ENCODE data around the gene ADAT3. TPM values are rescaled to one million over a fixed set of nuclear protein-coding genes. Genes with fewer than 3 reads are reported as not detected.
A peak's percentile ranks its signal among the peaks of the same experiment; 100 is the strongest.

Gene ADAT3
- total and polyA plus RNA-seq, 8 donors: 4.2 to 75.9 (median 6.3) TPM

DNA sequence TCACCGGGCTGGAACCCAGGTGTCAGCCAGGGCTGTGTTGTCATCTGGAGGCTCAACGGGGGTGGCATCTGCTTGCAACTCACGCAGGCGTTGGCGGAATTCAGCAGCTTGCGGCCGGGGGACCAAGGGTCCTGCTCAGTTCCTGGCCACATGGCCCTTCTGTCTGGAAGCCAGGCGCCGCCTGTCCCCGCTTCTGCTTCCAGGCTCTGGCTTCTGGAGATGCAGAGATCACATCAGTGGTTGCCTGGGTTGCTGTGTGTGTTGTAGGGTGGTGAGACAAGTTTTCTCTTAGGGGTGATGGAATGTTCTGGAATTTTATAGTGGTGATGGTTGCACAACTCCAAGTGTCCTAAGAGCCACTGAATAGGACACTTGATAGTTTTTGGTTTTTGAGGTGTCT, 5.0 kb downstream of the ADAT3 start:
- Histone ChIP-seq H3K4me1 (peaks cover 32 to 66% (median 61%) of the 10 kb centered on the region in 4 donors), H3K9me3 (no peaks in the 10 kb centered on the region), H3K36me3 (peaks cover 18 to 41% (median 34%) of the 10 kb centered on the region in 4 donors), H3K4me3 (no peak overlapping the region), H3K27me3 (no peaks in the 10 kb centered on the region), H3K27ac (peak overlapping the region in 1 of 5 donors; percentile 18)
- 92 to 100% (median 96%) methylated on average over 1 to 10 of the region's 10 CpGs for WGBS, 5 donors
- intact Hi-C loops (cut with DNase I; ENCODE audit: low total_unique reads): no loop called here
- DNase-seq: no peak
- TF ChIP-seq EP300 (IDR thresholded peaks at IDR 0.05) (no peak), POLR2AphosphoS5 (IDR thresholded peaks at IDR 0.05) (no peak), POLR2A (IDR thresholded peaks at IDR 0.05) (no peak)
- TF ChIP-seq, protein P1, sequence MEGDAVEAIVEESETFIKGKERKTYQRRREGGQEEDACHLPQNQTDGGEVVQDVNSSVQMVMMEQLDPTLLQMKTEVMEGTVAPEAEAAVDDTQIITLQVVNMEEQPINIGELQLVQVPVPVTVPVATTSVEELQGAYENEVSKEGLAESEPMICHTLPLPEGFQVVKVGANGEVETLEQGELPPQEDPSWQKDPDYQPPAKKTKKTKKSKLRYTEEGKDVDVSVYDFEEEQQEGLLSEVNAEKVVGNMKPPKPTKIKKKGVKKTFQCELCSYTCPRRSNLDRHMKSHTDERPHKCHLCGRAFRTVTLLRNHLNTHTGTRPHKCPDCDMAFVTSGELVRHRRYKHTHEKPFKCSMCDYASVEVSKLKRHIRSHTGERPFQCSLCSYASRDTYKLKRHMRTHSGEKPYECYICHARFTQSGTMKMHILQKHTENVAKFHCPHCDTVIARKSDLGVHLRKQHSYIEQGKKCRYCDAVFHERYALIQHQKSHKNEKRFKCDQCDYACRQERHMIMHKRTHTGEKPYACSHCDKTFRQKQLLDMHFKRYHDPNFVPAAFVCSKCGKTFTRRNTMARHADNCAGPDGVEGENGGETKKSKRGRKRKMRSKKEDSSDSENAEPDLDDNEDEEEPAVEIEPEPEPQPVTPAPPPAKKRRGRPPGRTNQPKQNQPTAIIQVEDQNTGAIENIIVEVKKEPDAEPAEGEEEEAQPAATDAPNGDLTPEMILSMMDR (IDR thresholded peaks at IDR 0.05): no peak

DNA sequence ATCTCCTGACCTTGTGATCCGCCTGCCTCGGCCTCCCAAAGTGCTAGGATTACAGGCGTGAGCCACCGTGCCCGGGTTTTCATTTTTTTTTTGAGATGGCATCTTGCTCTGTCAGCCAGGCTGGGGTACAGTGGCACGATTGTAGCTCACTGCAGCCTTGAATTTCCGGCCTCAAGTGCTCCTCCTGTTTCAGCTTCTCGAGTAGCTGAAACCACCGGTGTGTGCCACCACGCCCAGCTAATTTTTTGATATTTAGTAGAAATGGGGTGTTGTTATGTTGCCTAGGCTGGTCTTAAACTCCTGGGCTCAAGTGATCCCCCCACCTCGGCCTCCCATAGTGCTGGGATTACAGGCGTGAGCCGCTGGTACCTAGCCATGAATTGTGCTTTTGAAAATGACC, 5.9 kb downstream of the ADAT3 start:
- Histone ChIP-seq H3K36me3 (peaks cover 20 to 46% (median 36%) of the 10 kb centered on the region in 4 donors), H3K9me3 (no peaks in the 10 kb centered on the region), H3K4me3 (no peak overlapping the region), H3K27ac (no peak overlapping the region), H3K27me3 (no peaks in the 10 kb centered on the region), H3K4me1 (peaks cover 26 to 60% (median 55%) of the 10 kb centered on the region in 4 donors)
- no peak for DNase-seq
- intact Hi-C loops (cut with DNase I; ENCODE audit: low total_unique reads): no loop called here
- TF ChIP-seq EP300 (IDR thresholded peaks at IDR 0.05) (no peak), POLR2A (IDR thresholded peaks at IDR 0.05) (no peak), POLR2AphosphoS5 (IDR thresholded peaks at IDR 0.05) (no peak)
- TF ChIP-seq, protein P1 (IDR thresholded peaks at IDR 0.05): no peak
- 81 to 94% (median 92%) methylated on average over 13 of the region's 13 CpGs for WGBS, 5 donors

DNA sequence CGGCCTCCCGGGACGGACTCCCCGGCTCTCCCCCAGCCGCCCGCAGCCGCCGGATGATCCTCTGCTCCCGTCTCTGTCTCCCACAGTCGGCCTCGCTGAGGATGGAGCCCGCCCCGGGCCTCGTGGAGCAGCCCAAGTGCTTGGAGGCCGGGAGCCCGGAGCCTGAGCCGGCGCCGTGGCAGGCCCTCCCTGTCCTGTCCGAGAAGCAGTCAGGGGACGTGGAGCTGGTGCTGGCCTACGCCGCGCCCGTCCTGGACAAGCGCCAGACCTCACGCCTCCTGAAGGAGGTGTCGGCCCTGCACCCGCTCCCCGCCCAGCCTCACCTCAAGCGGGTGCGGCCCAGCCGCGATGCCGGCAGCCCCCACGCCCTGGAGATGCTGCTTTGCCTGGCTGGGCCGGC, 6.8 kb downstream of the ADAT3 start:
- H3K36me3 ChIP-seq: peaks cover 20 to 54% (median 38%) of the 10 kb centered on the region in 4 donors
- TF ChIP-seq, protein P1 (IDR thresholded peaks at IDR 0.05): no peak
- TF ChIP-seq EP300 (IDR thresholded peaks at IDR 0.05): no peak
- TF ChIP-seq POLR2AphosphoS5 (IDR thresholded peaks at IDR 0.05): peak in 2 of 3 donors; percentile 59 to 71
- TF ChIP-seq POLR2A (IDR thresholded peaks at IDR 0.05): no peak
- H3K9me3 ChIP-seq: no peaks in the 10 kb centered on the region
- H3K27ac ChIP-seq: peak overlapping the region in 4 of 5 donors; percentile 50 to 57 (median 52)
- no peak overlapping the region for H3K4me3 ChIP-seq
- peak; percentile 82 to 87 for DNase-seq
- intact Hi-C loops (cut with DNase I; ENCODE audit: low total_unique reads): no loop called here
- no peaks in the 10 kb centered on the region for H3K27me3 ChIP-seq
- WGBS, 5 donors: 29 to 84% (median 46%) methylated on average over 7 to 37 of the region's 37 CpGs
- H3K4me1 ChIP-seq: peaks cover 17 to 51% (median 46%) of the 10 kb centered on the region in 4 donors

DNA sequence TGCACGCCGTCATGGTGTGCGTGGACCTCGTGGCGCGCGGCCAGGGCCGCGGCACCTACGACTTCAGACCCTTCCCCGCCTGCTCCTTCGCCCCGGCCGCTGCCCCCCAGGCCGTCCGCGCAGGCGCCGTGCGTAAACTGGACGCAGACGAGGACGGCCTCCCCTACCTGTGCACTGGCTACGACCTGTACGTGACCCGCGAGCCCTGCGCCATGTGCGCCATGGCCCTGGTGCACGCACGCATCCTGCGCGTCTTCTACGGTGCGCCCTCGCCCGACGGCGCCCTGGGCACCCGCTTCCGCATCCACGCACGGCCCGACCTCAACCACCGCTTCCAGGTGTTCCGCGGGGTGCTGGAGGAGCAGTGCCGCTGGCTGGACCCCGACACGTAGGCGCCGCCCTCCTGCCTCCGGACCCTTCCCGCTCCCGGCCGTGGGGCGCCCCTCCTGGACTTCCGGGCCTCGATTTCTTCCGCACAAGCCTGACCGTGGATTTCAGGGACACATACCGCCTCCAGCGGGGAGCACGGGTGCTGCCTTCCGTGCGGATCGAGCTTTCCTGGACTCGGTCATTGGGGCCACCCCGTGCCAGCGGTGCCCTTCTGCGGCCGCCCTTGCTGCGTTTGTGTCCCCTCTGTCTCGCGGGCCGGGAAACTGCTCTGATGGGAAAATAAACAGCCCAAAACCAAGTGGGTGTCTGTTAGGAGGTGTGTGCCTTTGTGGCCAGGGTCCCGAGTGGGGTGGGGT, 7.7 kb downstream of the ADAT3 start:
- Histone ChIP-seq H3K27ac (no peak overlapping the region), H3K4me3 (no peak overlapping the region), H3K4me1 (peaks cover 17 to 42% (median 37%) of the 10 kb centered on the region in 4 donors), H3K36me3 (peaks cover 22 to 62% (median 46%) of the 10 kb centered on the region in 4 donors), H3K9me3 (no peaks in the 10 kb centered on the region), H3K27me3 (no peaks in the 10 kb centered on the region)
- DNase-seq: no peak
- 97 to 98% (median 97%) methylated on average over 63 to 77 of the region's 77 CpGs for WGBS, 5 donors
- intact Hi-C loops (cut with DNase I; ENCODE audit: low total_unique reads): no loop called here
- TF ChIP-seq, protein P1 (IDR thresholded peaks at IDR 0.05): no peak
- TF ChIP-seq POLR2A (IDR thresholded peaks at IDR 0.05) (no peak), EP300 (IDR thresholded peaks at IDR 0.05) (no peak), POLR2AphosphoS5 (IDR thresholded peaks at IDR 0.05) (no peak)

Measured in stomach (tissue), 9 donors.